GM19438 (cell line): Measurements from ENCODE around the gene TSPAN11.
"Not testable (repeated sequence)": the region's sequence is repeated elsewhere in the genome, so short reads cannot be mapped to it uniquely, and the experiment has no call there.

Experiments
- ATAC-seq: cut with Tn5 transposase; IDR thresholded peaks from one replicate; pipeline ENCODE4 v1.9.1; 2021; ENCODE audit warnings: low read depth; ENCODE audit not compliant: unreplicated experiment

The TSPAN11 gene

GRCh38 chr12:31000751-31001150 is 74.2 kb downstream of the TSPAN11 start:
- no peak for ATAC-seq

GRCh38 chr12:31001581-31002360 is 75.2 kb downstream of the TSPAN11 start:
- no peak for ATAC-seq

- no peak for ATAC-seq
Measured at GRCh38 chr12:31002361-31002725, 75.8 kb downstream of the TSPAN11 start.

- no peak for ATAC-seq
Measured at GRCh38 chr12:31002999-31003398, 76.5 kb downstream of the TSPAN11 start.

- no peak for ATAC-seq
Measured at GRCh38 chr12:31003861-31004640, 77.5 kb downstream of the TSPAN11 start.

GRCh38 chr12:31004666-31005065 is 78.1 kb downstream of the TSPAN11 start:
- no peak for ATAC-seq

GRCh38 chr12:31005256-31005943 is 78.9 kb downstream of the TSPAN11 start:
- ATAC-seq = no peak

GRCh38 chr12:31005944-31006361 is 79.4 kb downstream of the TSPAN11 start:
- no peak for ATAC-seq

GRCh38 chr12:31006416-31007152 is 80.0 kb downstream of the TSPAN11 start:
- ATAC-seq = no peak

GRCh38 chr12:31007153-31007495 is 80.6 kb downstream of the TSPAN11 start:
- no peak for ATAC-seq

- no peak for ATAC-seq
Measured at GRCh38 chr12:31007636-31008175, 81.2 kb downstream of the TSPAN11 start.

- no peak for ATAC-seq
Measured at GRCh38 chr12:31008241-31008761, 81.8 kb downstream of the TSPAN11 start.

- ATAC-seq = no peak
Measured at GRCh38 chr12:31008961-31009840, 82.7 kb downstream of the TSPAN11 start.

GRCh38 chr12:31009976-31010375 is 83.4 kb downstream of the TSPAN11 start:
- no peak for ATAC-seq

- no peak for ATAC-seq
Measured at GRCh38 chr12:31011336-31011735, 84.8 kb downstream of the TSPAN11 start.

- no peak for ATAC-seq
Measured at GRCh38 chr12:31011746-31012566, 85.4 kb downstream of the TSPAN11 start.

GRCh38 chr12:31012567-31012891 is 86.0 kb downstream of the TSPAN11 start:
- ATAC-seq = not testable (repeated sequence)

GRCh38 chr12:31015215-31015614 is 88.7 kb downstream of the TSPAN11 start:
- no peak for ATAC-seq

GRCh38 chr12:31016057-31016456 is 89.5 kb downstream of the TSPAN11 start:
- no peak for ATAC-seq
